Left forelimb (tissue), 1 donor: Measurements from ENCODE around the gene GPR101.
"Not testable (repeated sequence)": the region's sequence is repeated elsewhere in the genome, so short reads cannot be mapped to it uniquely, and the experiment has no call there.

ENCODE experiments used
- DNase-seq: peaks from one replicate; pipeline ENCODE4 v3.0.0-alpha.2; 2018; ENCODE audit warnings: low spot score

The GPR101 gene

DNA sequence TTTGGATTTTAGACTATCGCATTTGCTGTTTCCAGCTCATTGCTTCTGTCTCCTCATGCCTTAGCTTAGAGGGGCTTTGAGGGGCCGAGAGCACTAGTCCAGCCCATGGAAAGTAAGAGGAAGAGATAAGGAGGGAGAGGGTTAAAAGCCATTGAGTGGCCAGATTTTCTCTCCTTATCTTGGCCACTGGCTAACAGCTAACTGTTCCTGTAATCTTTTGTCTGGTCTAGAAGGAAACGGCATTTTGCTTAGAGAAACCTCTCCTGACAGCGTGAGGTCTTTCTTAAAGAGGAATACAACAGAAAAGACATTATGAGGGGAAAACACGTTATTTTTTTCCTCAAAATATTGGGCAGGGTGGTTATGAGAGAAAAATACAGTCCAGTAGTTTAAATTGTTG lies 7.9 kb downstream of the GPR101 start:
- DNase-seq: no peak

DNA sequence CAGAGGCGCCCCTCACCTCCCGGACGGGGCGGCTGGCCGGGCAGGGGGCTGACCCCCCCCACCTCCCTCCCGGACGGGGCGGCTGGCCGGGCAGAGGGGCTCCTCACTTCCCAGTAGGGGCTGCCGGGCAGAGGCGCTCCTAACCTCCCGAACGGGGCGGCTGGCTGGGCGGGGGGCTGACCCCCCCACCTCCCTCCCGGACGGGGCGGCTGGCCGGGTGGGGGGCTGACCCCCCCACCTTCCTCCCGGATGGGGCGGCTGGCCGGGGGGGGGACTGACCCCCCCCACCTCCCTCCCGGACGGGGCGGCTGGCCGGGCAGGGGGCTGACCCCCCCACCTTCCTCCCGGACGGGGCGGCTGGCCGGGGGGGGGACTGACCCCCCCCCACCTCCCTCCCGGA lies 33.6 kb downstream of the GPR101 start:
- DNase-seq: not testable (repeated sequence)

DNA sequence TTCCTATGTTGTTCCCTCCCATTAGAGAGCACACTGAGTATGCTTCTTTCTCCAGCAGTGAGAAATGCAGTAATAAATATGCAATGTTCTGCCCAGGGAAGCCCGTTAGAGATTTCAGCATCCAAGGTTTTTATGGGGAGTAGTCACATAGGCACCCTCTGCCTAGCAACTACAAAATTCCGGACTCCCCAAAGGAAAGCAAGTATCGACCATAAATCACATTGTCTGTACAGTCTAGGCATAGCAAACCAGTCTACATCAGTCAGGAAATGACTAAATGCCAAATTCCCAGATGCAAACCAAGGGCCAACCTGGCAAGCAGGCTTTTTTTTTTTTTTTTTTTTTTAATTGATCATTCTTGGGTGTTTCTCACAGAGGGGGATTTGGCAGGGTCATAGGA lies 34.8 kb downstream of the GPR101 start:
- DNase-seq: no peak
